NB4 (cell line): ENCODE measurements around the gene PDP2.

Experiments
- DNase-seq: peaks from one replicate; pipeline ENCODE4 v3.0.0; 2010; ENCODE audit warnings: low read depth
- H3K4me3 ChIP-seq: one replicate; pipeline ENCODE4 v1.5.1; 2011; ENCODE audit warnings: mild to moderate bottlenecking, low read depth, low read length, moderate library complexity
- CTCF ChIP-seq: IDR thresholded peaks from one replicate; pipeline ENCODE4 v1.5.1; 2012; ENCODE audit warnings: low read depth, low read length
- MAX ChIP-seq: IDR thresholded peaks from 2 replicates; pipeline ENCODE4 v1.6.1; 2011; ENCODE audit warnings: low read depth, low read length
- MYC ChIP-seq: IDR thresholded peaks from 2 replicates; pipeline ENCODE4 v1.6.1; 2011; ENCODE audit warnings: low read depth, low read length
- POLR2A ChIP-seq: IDR thresholded peaks from 2 replicates; pipeline ENCODE4 v1.6.1; 2011; ENCODE audit warnings: mild to moderate bottlenecking; ENCODE audit not compliant: insufficient read length; ENCODE audit errors: extremely low read depth

The PDP2 gene

GRCh38 chr16:66850115-66850815 lies 30.1 kb upstream of the PDP2 start:
- DNase-seq: no peak
- TF ChIP-seq POLR2A: no peak
- TF ChIP-seq CTCF: no peak
- TF ChIP-seq MAX: no peak
- no peak for TF ChIP-seq MYC
- H3K4me3 ChIP-seq: no peak overlapping the region

GRCh38 chr16:66851166-66851964 lies 28.9 kb upstream of the PDP2 start:
- TF ChIP-seq MAX (no peak), POLR2A (no peak), MYC (no peak), CTCF (no peak)
- DNase-seq: no peak
- no peak overlapping the region for H3K4me3 ChIP-seq

GRCh38 chr16:66853261-66854139 lies 26.8 kb upstream of the PDP2 start:
- H3K4me3 ChIP-seq: no peak overlapping the region
- no peak for DNase-seq

GRCh38 chr16:66856184-66856730 lies 24.1 kb upstream of the PDP2 start:
- no peak for DNase-seq
- no peak for TF ChIP-seq POLR2A
- no peak for TF ChIP-seq MYC
- TF ChIP-seq MAX: no peak
- TF ChIP-seq CTCF: no peak
- no peak overlapping the region for H3K4me3 ChIP-seq

More at GRCh38 chr16:66853261-66854139, 26.8 kb upstream of the PDP2 start:
- TF ChIP-seq MAX (no peak), CTCF (no peak), MYC (no peak), POLR2A (no peak)

GRCh38 chr16:66856801-66857200 lies 23.5 kb upstream of the PDP2 start:
- H3K4me3 ChIP-seq: no peak overlapping the region
- no peak for DNase-seq
- TF ChIP-seq MAX (no peak), CTCF (no peak), MYC (no peak), POLR2A (no peak)
